Heart left ventricle (tissue), 13 donors: ENCODE results near the gene AIG1.

Experiments used
- CTCF ChIP-seq, 12 donors: fragments of 200-600 bp; sonication (generic) in 4 of 12; IDR thresholded peaks; one replicate each; pipeline versions ENCODE4 v1.5.0 to v1.8.0; 2018 to 2022; ENCODE audit warnings: antibody characterized with exemption in 12 of 12, mild to moderate bottlenecking in 5 of 12
- POLR2A ChIP-seq, 2 donors: fragments of 450-650 bp; IDR thresholded peaks; one replicate each; pipeline ENCODE4 v1.6.1; 2017; ENCODE audit warnings: antibody characterized with exemption in 2 of 2, mild to moderate bottlenecking in 2 of 2, moderate library complexity in 2 of 2
- donor health status: ischemic (EF 13 %, LVEDD 7.1; RV severe dilation, severe dysfunction).
- donor health status: DM: no; HTN: yes; CAD: no.
- donor health status: DM: no; HTN: no; CAD: no.
- donor health status: ischemic (EF 25% LVEDD 6.9; RV normal size, moderate dysfunction).
- donor health status: ischemic (EF 25% LVEDD 5.7; RV mildly dilated, moderate dysfunction).
- donor health status: ischemic (EF 35%, LVEDD 5.7; RV mildly dilated, moderate dysfunction).
- donor health status: nonischemic (EF 11% LVEDD 7.7; RV severe dilation, severe dysfunction).
- donor health status: DM: yes; HTN: yes; CAD: no.
- donor health status: PGD.
- donor health status: ischemic (EF 29% LVEDD 5.4; RV normal size, mild dysfunction).
- donor health status: nonischemic (EF 23%, LVEDD 6.1; RV moderate dilation, normal function).

GRCh38 chr6:143368426-143368825 is 307.7 kb downstream of the AIG1 start:
- TF ChIP-seq CTCF (IDR thresholded peaks at IDR 0.05), result no peak
- TF ChIP-seq POLR2A (IDR thresholded peaks at IDR 0.05), result no peak
